NAMALWA (cell line): Measurements from ENCODE around the gene ECI1.
A peak's percentile ranks its signal among the peaks of the same experiment; 100 is the strongest.
"Not testable (repeated sequence)": the region's sequence is repeated elsewhere in the genome, so short reads cannot be mapped to it uniquely, and the experiment has no call there.

Source experiments
- DNase-seq: peaks from one replicate; pipeline ENCODE4 v3.0.0-alpha.2; 2015; ENCODE audit warnings: low spot score

ECI1 gene

DNA sequence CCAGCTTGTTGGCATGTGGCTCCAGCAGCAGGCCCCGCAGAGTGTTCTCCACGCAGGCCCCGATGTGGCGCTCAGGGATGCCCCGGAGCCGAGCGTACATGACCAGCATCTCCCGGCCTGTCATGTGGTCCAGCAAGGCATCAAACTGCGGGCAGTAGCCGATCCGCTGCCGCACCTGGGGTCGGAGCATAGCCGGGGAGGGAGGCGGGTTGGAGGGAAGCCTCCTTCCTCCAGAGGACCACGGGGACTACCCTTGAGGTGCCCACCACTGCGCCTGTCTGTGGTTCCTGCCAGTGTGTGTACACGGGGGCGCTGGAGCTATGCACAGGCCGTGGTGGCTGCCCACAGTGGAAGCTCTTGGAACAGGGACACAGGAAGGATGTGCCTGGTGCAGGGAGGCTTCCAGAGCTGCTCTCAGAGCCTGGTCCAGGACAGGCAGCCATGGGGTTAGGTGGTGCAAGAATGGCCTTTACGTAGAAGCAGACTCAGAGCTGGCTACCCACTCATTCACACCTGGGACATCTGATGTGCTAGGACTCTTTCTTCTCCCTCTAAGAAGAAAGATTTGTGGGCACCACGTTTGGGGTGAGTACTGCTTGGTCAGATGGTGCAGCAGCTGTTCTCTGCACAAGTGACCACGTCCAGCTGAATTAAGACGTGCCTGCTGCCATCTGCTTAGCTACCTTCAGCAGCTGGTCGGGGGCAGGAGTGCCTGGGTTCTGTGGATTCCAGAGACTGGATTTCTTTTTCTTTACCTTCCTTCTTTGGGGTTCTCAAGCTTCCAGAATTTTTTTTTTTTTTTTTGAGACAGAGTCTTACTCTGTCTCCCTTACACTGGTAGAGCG is 27.8 kb upstream of the ECI1 start:
- no peak for DNase-seq

DNA sequence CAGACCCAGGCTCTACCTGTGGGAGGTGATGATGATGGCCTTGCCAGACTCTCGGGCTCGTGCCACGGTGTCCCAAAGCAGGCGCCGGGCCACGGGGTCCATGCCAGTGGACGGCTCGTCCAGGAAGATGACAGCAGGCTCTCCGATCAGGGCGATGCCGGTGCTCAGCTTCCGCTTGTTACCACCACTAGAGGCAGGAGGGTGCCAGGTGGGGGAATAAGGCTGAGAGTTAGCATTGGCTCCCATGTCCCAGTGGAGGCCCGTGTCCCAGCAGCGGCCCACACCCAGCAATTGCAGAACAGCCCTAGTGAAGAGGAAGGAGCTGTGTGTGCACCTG is 26.9 kb upstream of the ECI1 start:
- DNase-seq: no peak

DNA sequence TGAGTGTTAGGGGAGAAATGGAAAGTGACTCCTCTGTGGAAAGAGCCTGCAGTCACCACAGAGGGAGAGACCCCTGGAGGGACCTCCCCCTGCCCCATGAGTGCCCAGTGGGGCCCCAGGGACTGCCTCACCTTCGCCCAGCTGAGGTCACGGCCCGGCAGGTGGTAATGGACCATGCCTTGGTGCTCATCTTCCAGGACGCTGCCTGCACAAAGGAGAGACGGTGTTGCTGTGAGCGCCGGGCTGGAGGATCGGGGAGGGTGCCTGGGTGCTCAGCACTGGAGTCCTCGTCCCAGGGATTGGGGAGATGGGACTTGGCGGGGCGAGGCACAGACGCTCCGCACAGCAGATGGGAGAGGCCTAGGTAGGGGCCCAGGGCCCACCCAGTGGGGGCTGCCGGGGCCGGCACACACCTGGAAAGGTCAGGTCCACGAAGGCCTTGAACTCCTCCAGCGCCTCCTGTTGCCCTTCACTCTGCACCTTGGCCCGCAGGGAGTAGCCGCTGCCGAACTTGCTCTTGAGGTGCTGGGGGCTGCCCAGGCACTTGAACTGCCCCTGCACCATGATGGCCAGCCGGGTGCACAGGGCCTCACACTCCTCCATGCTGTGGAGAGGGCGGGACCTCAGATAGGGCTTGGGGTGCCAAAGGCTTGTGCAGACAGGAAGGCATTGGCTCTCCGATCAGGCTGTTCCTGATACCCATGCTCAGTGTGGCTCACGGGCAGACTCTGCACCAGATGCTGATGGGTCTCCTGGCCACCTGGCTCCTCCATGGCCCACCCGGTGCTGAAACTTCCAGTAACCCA is 26.3 kb upstream of the ECI1 start:
- DNase-seq: no peak

GRCh38 chr16:2276368-2277195 is 25.2 kb upstream of the ECI1 start:
- no peak for DNase-seq

DNA sequence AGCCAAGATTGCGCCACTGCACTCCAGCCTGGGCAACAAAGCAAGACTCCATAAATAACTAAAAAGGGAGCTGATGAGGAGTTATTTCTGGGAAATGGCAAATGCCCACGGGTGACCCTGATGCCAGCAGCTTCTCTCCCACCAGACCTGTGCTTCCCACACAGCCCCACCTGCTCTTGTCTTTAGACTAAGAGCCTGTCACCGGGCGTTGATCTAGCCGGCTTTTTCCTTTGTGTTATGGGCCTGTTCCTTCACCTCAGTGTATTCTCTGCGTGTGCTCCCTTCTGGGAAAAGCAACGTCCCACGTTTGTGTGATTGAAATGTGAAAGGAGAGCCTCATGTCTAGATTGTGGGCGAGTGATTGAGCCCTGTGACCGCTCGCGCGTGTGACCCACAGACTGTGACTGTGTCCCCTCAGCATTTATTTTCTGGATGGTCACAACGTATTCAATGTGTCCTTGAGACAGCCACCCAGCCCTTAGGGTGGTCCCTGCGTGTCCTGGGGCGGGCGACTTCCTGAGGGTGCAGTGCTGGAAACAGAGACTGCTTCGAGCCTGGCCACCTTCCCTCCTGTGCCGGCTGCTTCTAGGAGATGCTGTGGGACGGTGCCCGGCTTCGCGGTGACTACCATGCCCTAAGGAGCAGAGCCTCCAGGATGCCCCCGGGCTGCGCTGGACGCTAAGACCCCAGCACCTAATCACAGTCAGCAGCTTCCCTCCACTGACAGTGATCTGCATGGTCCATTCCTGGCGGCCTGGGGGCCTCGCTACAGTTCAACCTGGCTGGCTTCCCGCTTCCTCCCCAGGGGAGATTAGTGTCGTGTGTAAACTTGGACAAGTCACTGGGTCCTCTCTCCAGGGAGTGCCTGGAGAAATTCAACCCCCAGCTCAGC is 24.3 kb upstream of the ECI1 start:
- no peak for DNase-seq

GRCh38 chr16:2273931-2274330 is 22.5 kb upstream of the ECI1 start:
- DNase-seq: no peak

GRCh38 chr16:2273484-2273883 is 22.1 kb upstream of the ECI1 start:
- no peak for DNase-seq

GRCh38 chr16:2271848-2272461 is 20.6 kb upstream of the ECI1 start:
- no peak for DNase-seq

DNA sequence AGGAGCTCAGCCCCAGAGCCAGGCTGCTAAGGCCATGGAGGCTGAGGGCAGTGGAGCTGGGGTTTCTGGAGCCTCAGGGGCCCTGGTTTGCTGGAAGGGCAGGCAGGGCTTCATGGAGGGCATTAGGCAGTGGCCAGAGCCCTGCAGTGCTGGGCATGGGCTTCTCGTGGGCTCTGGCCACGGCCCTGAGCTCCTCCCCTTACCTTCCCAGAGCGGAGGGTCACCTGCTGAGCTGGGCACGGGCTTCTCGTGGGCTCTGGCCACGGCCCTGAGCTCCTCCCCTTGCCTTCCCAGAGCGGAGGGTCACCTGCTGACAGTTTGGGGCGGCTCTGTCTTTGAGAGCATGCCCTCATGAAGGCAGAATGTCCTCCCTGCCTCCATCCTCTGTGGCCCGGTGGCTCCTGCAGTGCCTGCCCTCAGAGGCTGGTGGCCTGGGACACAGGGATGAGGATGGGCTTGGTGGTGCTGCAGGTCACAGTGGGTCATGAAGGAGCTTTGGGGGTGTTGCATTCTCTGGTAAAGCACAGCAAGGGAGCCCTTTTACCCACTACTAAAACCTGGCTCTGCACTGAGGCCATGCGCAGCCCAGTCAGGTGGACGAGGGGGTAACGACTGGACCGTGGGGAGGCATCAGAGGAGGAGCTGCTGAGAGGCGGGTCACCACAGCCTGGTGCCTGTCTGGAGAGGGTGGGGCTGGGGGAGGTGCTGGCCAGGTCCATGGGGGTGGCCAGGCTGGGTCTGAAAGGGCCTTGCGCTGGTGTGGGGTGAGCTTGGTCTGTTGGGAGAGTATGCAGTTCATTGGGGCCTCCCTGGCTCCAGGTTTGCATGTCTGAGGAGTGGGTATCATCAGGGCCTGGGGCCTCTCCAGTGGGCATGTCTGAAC is 19.4 kb upstream of the ECI1 start:
- DNase-seq: no peak

DNA sequence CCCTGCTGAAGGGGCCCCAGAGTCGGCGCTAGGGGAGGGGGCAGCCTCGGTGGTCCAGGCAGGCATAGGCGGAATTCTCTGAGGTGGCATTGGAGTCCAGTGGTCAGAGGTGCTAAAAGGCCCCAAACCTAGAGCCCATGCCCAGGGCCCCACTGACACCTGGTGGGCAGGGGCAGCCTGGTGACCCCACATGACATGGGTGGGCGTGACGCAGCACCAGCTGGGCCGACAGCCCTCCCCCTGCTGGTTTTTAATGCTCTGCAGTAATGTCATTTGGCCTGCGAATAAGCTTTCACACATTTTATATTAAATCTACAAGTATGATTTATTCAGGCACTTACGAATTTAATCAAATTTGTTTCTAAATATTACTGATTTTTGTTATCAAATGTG is 18.7 kb upstream of the ECI1 start:
- DNase-seq: no peak

GRCh38 chr16:2267913-2268666 is 16.7 kb upstream of the ECI1 start, which contains the start of gene RNPS1:
RNPS1 (minus strand) TSS chr16:2268126; CDS start chr16:2264643, 3,483 bp downstream.
- DNase-seq: peak; percentile 97

GRCh38 chr16:2267505-2267912 is 16.1 kb upstream of the ECI1 start:
- not testable (repeated sequence) for DNase-seq

DNA sequence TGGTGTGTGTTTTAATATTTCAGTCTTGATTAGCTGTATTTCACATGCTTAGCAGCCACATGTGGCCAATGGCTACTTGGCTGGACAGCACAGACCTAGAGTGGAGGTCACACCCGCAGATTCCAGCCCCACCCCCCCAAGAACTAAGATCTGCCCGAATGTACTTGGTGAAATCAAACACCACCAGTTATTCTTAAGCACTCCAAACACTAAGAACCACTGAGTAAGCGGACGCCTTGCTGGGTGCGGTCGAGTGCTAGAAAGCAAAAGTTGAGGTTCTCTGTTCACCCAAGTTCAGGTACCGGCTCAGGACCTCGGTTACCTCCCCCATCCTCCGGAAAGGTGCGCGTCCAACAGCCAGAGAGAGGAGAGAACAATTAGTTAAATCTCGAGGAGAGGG is 15.5 kb upstream of the ECI1 start:
- DNase-seq: not testable (repeated sequence)

DNA sequence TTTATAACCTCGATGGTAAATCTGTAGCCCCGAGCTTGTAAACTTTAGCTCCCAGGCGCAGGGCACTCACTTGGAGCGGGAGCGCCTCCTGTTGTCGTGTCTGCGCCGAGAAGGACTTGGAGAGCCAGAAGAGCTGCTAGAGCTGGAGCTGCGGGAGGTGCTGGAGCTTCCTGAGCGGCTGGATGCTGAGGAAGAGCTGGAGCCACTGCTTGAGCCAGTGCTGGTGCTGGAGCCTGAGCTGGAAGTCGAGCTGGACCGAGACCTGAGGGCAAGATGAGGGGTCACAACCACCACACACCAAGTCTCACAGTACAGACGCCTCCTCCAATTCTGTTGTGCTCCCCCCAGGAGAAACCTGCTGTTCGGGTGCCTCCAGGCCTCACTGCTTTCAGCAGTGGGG is 11.6 kb upstream of the ECI1 start:
- DNase-seq: not testable (repeated sequence)

GRCh38 chr16:2260250-2260649 is 8.9 kb upstream of the ECI1 start:
- no peak for DNase-seq

GRCh38 chr16:2258530-2258929 is 7.1 kb upstream of the ECI1 start:
- not testable (repeated sequence) for DNase-seq

DNA sequence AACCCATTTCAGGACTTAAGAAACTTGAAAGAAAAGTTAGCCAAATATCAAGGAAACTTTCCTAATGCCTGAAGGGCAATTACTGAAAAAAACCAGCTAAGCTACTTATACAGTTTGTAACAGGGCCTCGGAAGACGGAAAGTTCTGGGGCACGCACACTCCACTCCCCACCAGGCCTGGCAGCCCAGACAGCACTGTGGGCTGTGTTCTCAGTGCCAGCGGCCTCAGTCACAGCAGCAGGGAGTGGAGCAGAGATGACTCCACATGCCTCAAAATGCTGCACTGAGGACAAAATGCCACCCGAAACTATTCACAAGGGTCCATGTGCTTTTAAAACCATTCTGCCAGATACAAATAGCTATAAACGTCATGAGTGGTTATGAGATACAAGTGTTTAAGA is 6.3 kb upstream of the ECI1 start:
- DNase-seq: no peak

DNA sequence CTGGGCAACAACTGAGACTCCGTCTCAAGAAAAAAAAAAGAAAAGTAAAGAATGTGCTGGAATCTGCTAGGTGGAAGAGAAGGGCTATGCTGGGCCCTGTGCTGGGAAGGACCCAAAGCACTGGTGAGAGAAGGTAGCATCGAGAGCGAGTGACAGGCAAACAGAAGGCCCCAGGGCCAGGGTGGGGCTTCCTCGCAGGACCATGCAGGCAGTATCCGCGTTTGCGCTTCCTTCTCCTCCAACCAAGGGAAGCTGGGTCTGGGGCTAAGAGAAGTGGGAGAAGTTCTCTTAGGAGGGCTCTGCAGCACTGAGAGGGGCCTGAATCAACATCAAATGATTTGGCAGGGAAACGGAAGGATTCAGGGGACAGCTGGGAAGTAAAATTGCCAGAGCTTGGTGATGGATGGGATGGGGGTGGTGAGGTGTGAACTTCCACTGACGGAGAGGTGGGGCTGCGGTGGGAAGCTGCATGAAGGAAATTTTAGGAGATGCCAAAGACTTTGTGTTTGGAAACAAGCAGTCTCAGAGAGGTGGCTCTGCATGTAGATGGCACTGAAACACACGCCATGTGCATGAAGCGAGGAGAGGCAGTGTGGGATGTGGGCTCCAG is 5.2 kb upstream of the ECI1 start:
- no peak for DNase-seq

- DNase-seq: no peak
Measured at GRCh38 chr16:2253293-2253692, 1.9 kb upstream of the ECI1 start.
